GM19351 (cell line): Measurements from ENCODE around the gene RAB10.
A peak's percentile ranks its signal among the peaks of the same experiment; 100 is the strongest.

ENCODE experiments used
- ATAC-seq: cut with Tn5 transposase; IDR thresholded peaks from one replicate; pipeline ENCODE4 v1.9.1; 2021; ENCODE audit warnings: mild to moderate bottlenecking, moderate library complexity; ENCODE audit not compliant: unreplicated experiment

The RAB10 gene

DNA sequence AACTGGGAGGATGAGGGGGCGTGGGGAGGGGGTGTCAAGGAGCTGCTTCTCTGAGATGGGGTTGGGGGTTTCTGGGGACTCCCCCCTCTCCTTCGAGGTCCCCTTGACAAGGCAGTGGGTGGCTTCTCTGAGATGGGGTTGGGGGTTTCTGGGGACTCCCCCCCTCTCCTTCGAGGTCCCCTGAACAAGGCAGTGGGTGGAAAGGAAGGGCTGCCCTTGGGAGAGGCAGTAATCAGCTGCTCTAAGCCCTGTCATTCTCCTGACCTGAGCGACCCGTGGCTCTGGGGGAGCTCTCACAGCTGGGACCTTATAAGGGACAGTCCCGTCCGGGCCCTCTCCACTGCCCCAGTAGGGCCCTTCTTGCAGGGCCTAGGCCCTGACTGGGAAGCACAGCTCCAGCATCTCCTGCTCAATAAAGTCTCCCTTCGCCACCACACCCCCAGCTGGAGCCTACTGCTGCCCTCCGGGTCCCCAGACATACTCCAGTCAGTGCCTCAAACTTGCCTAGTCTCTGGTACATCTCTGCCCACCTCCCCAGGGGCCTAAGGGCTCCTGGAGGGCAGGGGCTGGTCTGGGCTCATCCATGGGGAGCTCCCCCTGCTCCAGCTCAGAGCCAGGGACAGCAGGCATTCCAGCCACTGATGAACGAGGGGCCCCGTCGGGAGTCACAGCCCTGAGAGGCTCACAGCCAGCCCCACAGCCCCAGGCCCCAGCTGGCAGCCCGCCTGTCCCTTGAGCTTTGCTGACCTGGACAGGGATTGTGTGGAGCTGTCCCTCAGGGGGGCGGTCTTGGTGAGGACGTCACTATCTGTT lies 141.8 kb downstream of the RAB10 start:
- no peak for ATAC-seq

DNA sequence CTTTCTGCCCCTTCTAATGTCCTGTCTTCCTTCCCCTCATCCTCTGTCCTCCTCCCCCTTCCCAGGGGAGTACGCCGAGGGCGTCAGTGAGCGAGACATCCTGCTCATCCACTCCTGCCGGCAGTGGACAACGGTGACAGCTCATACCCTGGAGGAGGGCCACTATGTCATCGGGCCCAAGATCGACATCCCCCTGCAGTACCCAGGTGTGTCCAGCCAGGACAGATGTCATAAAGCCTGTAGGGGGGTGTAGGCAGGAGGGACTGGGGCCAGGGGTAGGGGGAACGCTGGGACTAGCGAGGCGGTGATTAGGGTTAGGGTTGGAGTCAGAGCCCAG lies 142.4 kb downstream of the RAB10 start:
- no peak for ATAC-seq

DNA sequence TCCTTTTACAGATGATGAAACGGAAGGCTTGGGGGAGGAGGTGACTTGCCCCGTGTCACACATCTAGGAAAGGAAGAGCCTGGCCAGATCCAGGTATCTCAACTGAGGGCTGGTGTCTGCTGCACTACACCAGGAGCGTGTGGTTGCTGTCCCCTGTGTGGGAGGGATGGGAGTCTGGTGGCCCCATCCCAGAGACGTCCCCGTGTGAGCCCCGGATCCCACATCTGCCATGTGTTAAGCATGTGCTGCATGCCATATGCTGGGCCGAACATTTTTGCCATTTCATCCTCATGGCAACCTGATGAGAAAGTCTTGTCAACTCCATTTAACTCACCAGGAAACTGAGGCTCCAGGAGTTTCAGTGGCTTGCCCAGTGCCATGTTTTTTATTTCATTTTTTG lies 143.2 kb downstream of the RAB10 start:
- ATAC-seq, result no peak

DNA sequence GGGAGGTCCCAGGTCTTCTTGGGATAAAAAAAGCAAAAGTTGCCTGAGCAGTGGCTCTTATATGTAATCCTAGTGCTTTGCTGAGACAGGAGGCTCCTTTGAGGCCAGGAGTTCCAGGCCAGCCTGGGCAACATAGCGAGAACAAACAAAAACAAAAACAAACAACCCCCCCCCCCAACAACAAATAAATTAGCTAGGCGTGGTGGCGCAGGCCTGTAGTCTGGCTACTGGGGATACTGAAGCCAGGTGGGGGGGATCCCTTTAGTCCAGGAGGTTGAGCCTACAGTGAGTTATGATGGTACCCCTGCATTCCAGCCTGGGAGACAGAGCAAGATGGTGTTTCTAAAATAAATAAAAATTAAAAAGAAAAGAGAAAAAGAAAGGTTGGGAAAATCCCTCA lies 144.4 kb downstream of the RAB10 start:
- ATAC-seq, result no peak

DNA sequence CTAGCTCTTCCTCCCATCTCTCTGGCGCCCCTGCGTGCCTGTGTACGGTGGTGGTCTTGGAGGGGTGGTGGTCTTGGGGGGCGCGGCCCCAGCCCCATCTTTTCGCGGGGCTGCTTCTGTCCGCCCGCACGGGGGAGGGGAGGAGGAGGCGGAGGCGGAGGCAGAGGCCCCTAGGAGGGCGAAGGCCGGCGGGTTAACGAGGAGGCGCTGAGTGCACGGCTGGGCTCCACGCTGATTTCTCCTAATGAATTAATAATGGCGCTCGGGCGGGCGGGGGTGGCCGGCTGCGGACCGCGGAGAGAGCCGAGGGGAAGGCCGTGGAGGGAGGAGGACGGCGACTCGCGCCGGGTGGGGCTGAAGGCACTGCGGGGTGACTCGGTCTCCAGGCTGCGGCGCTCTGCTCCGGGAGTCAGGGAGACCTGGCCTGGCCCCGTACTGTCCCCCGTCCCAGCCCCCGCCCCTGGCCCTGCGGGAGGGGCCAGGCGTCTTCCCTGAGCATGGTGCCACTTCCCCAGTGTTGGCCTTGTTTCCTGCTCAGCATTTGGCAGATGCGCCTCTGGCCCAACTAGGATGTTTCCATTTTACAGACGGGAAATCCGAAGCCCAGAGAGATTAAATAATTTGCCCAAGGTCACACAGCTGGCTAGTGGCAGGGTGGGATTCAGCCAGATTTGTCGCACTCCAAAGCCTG lies 145.0 kb downstream of the RAB10 start:
- ATAC-seq, result no peak

DNA sequence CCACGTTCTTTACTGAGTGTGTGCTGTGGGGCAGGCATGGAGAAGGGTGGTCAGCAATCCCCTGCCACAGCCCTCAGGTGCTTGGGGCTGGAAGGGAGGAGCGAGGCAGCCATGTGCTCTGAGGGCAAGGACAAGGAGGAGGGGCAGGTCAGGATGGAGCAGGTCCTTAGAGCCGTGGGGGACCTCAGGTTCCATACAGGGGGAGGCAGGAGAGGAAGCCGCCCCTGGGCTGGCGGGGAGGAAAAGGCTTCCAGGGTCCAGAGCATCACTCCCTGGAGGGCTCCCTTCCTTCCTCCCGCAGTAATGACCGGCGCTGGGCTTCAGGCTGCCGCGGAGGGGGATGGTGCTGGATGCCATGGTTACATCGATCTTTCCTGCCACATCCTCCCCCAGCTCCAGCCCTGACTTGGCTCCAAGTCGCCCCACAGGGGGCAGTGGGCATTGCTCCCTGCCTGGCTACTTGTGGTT lies 145.6 kb downstream of the RAB10 start:
- no peak for ATAC-seq

DNA sequence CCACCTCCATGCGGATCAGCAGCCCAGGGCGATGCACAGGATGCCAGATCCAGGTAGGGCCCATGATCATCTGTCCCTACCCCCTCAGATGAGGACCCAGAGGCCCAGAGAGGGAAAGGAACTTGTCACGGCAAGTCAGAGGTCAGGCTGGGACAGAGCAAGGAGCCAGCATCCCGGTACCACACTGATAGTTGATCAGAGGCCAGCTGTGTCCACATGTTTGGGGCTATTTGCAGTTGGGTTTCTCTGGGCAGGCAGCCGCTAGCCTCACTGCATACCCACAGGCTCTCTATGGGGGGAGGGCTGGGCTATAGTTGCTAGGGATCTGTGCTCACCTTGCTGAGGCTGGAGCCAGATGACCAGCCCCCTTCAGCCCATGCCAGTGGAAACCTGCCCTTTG lies 148.6 kb downstream of the RAB10 start:
- no peak for ATAC-seq

DNA sequence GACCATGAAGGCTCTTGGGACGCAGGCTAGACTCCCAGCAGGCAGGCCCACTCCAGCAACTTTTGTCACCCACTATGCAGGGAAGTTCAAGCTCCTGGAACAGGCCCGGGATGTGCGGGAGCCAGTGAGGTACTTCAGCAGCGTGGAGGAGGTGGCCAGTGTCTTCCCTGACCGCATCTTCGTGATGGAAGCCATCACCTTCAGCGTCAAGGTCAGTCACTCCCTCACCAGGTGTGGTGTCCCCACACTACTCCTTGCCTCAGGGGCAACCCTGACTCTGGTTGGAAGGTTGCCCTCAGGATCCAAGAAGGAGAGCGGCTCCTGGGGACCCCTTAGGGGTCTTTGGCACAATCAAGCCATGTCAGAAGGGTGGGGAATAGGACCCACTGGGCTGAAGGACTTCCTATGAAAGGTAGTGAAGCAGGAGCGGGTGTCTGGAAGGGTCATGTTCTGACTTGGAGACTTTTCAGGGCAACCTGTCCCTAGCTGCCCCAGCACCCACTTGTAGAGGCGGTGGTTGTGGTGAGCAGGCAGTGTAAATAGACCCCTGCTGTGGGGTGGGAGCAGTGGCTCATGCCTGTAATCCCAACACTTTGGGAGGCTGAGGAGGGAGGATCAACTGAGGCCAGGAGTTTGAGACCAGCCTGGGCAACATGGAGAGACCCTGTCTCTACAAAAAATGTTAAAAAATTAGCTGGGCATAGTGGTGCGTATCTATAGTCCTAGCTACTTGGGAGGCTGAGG lies 149.2 kb downstream of the RAB10 start:
- ATAC-seq, result no peak

DNA sequence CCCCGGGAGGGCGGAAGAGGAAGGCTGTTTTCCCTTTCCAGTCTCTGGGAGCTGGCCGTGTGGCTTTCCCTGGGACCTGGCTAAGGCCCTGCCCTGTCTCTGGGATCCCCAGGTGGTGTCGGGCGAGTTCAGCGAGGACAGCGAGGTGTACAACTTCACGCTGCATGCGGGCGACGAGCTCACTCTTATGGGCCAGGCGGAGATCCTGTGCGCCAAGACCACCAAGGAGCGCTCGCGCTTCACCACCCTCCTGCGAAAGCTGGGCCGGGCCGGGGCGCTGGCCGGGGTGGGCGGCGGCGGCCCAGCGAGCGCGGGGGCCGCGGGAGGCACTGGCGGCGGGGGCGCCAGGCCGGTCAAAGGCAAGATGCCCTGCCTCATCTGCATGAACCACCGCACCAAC lies 150.2 kb downstream of the RAB10 start:
- no peak for ATAC-seq

DNA sequence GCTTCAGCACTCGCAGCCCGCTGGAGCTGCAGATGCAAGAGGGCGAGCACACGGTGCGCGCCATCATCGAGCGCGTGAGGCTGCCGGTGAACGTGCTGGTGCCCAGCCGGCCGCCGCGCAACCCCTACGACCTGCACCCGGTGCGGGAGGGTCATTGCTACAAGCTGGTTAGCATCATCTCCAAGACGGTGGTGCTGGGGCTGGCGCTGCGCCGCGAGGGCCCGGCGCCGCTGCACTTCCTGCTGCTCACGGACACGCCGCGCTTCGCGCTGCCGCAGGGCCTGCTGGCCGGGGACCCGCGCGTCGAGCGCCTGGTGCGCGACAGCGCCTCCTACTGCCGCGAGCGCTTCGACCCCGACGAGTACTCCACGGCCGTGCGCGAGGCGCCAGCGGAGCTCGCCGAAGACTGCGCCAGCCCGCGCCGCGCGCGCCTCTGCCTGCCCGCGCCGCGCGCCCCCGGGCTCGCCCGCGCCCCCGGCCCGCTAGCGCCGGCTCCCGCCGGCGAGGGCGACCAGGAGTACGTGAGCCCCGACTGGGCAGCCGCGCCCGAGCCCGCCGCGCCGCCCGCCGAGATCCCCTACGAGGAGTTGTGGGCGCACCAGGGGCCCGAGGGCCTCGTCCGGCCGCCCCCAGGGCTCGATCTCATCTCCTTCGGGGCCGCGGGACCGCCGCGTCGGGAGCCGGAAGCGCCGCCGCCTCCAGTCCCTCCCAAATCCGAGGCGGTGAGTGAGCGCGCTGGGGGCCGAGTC lies 150.8 kb downstream of the RAB10 start:
- peak; percentile 57 for ATAC-seq

DNA sequence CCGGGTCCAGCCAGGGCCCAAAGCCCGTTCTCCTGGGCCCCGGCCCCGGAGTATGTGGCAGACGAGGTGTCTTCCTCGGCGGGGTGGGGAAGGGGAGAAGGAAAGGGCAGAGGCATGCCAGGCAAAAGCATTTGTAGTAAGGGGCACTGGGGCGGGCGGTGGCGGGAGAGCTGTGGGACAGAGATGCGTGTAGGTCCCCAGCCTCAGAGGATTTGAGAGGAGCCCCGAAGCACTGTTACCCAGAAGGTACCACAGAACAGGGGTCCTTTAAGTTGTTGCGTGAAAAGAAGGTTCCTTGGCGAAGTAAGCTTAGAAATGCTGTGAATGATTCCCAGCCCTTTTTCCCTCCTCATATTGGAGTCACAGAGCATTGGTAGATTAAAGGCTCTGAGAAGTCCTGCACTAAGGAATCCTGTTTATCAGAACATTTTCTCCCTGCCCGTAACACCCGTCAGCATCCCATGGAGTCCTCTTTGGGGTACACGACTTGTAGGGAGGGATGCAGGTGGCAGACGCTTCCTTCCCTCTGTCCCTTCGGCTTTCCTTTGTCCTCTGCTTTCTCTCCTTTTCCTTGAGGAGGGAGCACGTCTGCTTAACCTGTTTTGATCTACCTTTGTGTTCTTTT lies 151.5 kb downstream of the RAB10 start:
- no peak for ATAC-seq

DNA sequence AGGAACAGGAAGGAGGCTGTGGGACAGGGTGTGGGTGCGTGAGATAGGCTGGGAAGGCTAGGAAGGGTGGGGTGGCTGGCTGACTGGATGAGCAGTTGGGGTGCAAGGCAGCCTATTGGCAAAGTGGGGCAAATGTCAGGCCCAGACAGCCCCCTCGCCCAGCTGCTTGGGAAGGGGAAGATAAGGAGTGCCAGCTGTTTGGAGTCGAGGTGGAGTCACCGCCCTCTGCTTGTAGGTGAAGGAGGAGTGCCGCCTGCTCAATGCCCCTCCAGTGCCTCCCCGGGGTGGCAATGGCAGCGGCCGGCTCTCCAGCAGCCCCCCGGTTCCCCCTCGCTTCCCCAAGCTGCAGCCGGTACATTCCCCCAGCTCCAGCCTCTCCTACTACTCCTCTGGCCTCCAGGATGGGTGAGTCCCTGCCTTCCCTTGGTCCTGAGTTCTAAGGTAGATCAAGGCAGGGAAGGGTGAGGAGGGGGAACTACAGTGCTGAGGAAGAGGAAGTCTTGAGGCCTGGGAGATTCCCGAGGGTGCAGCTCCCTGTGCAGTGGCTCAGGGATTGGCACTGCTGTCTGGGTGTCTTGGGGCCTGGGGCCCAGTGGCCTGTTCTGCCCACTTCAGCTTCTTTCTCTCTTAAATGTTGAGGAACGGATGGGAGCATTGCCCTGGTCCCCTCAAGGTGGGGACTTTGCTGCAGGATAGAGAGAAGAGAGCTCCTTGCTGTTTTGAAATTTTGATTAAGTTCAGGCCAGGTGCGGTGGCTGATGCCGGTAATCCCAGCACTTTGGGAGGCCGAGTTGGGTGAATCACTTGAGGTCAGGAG lies 152.3 kb downstream of the RAB10 start:
- ATAC-seq, result no peak
